ENCODE measurements around the gene TRPC4. TPM values are rescaled to one million over a fixed set of nuclear protein-coding genes. Genes with fewer than 3 reads are reported as not detected.

Gene TRPC4
- polyA plus RNA-seq, 1 donor from 2014 or later = 8.8 TPM

DNA sequence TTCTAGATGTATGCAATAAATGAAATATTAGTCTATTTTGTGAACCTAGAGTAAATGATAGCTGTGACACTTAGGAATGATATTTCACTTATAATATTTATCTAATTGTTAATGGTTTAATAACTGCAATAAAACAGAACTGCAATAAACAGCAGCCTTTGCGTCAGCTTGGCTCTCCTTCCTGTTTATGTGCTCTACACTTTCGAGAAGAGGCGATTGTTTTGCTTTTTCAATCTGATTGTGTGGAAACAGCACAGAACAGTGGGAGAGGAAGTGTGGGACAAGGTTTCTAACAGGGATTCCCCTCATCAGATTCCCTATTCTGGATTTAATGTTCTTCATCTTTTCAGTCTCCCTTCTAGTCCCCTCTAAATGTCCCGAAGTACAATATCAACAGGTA lies 17.3 kb upstream of the TRPC4 start:
- H3K27ac ChIP-seq (ENCODE audit: low read length) = no peak overlapping the region
- H3F3A ChIP-seq (ENCODE audit: insufficient read depth, low read length, poor library complexity, severe bottlenecking) = no peaks in the 10 kb centered on the region
- no peaks in the 10 kb centered on the region for H4K20me1 ChIP-seq (ENCODE audit: insufficient read depth)
- no peaks in the 10 kb centered on the region for H3K27me3 ChIP-seq (ENCODE audit: insufficient read depth, low read depth, low read length)
- H3K9ac ChIP-seq (ENCODE audit: low read length) = no peak overlapping the region
- no peak overlapping the region for H3K4me2 ChIP-seq (ENCODE audit: low read length)
- no peak overlapping the region for H2AFZ ChIP-seq (ENCODE audit: low read depth, low read length)
- TF ChIP-seq, protein P1, sequence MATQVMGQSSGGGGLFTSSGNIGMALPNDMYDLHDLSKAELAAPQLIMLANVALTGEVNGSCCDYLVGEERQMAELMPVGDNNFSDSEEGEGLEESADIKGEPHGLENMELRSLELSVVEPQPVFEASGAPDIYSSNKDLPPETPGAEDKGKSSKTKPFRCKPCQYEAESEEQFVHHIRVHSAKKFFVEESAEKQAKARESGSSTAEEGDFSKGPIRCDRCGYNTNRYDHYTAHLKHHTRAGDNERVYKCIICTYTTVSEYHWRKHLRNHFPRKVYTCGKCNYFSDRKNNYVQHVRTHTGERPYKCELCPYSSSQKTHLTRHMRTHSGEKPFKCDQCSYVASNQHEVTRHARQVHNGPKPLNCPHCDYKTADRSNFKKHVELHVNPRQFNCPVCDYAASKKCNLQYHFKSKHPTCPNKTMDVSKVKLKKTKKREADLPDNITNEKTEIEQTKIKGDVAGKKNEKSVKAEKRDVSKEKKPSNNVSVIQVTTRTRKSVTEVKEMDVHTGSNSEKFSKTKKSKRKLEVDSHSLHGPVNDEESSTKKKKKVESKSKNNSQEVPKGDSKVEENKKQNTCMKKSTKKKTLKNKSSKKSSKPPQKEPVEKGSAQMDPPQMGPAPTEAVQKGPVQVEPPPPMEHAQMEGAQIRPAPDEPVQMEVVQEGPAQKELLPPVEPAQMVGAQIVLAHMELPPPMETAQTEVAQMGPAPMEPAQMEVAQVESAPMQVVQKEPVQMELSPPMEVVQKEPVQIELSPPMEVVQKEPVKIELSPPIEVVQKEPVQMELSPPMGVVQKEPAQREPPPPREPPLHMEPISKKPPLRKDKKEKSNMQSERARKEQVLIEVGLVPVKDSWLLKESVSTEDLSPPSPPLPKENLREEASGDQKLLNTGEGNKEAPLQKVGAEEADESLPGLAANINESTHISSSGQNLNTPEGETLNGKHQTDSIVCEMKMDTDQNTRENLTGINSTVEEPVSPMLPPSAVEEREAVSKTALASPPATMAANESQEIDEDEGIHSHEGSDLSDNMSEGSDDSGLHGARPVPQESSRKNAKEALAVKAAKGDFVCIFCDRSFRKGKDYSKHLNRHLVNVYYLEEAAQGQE (IDR thresholded peaks at IDR 0.05; ENCODE audit: borderline replicate concordance) = no peak
- TF ChIP-seq, protein P2, sequence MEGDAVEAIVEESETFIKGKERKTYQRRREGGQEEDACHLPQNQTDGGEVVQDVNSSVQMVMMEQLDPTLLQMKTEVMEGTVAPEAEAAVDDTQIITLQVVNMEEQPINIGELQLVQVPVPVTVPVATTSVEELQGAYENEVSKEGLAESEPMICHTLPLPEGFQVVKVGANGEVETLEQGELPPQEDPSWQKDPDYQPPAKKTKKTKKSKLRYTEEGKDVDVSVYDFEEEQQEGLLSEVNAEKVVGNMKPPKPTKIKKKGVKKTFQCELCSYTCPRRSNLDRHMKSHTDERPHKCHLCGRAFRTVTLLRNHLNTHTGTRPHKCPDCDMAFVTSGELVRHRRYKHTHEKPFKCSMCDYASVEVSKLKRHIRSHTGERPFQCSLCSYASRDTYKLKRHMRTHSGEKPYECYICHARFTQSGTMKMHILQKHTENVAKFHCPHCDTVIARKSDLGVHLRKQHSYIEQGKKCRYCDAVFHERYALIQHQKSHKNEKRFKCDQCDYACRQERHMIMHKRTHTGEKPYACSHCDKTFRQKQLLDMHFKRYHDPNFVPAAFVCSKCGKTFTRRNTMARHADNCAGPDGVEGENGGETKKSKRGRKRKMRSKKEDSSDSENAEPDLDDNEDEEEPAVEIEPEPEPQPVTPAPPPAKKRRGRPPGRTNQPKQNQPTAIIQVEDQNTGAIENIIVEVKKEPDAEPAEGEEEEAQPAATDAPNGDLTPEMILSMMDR (IDR thresholded peaks at IDR 0.05; ENCODE audit: poor library complexity, severe bottlenecking) = no peak
- TF ChIP-seq SMC3 (conservative IDR thresholded peaks at IDR 0.05; ENCODE audit: poor library complexity) (no peak), TAF1 (IDR thresholded peaks at IDR 0.05; ENCODE audit: low read depth) (no peak), EZH2 (IDR thresholded peaks at IDR 0.05; ENCODE audit: borderline replicate concordance, insufficient read depth, low read length, poor library complexity, severe bottlenecking) (no peak), MXI1 (conservative IDR thresholded peaks at IDR 0.05; ENCODE audit: poor library complexity, severe bottlenecking) (no peak), POLR2AphosphoS5 (IDR thresholded peaks at IDR 0.05) (no peak), EP300 (conservative IDR thresholded peaks at IDR 0.05; ENCODE audit: poor library complexity, severe bottlenecking) (no peak), RAD21 (conservative IDR thresholded peaks at IDR 0.05) (no peak)
- no peaks in the 10 kb centered on the region for H3K9me3 ChIP-seq (ENCODE audit: low read length)
- no peaks in the 10 kb centered on the region for H3K79me2 ChIP-seq (replicated peaks; ENCODE audit: insufficient read depth, low read length)
- no peaks in the 10 kb centered on the region for H3K36me3 ChIP-seq (ENCODE audit: insufficient read depth, low read length)
- no peaks in the 10 kb centered on the region for H3K9me2 ChIP-seq (ENCODE audit: insufficient read depth, low read length)
- no peak overlapping the region for H3K4me3 ChIP-seq (ENCODE audit: low read length)

DNA sequence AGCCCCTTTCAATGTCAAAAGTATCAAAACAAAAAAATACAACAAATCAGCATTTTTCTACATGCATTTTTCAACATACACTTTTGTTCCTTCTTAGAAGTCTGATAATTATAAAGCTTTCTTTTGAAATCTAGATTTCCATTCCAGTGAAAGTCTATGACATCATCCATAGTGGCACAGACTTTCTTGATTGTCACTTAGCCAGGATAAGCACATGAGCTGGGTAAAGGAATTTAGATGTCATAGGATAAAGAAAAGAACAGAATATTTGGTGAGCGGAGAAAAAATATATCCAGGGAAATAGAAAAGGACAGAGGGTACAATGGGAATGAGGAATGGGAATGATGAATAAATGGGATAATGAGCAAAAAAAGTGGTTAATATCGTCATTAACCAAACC lies 15.1 kb upstream of the TRPC4 start:
- TF ChIP-seq EP300 (conservative IDR thresholded peaks at IDR 0.05; ENCODE audit: poor library complexity, severe bottlenecking) (no peak), POLR2AphosphoS5 (IDR thresholded peaks at IDR 0.05) (no peak), MXI1 (conservative IDR thresholded peaks at IDR 0.05; ENCODE audit: poor library complexity, severe bottlenecking) (no peak), EZH2 (IDR thresholded peaks at IDR 0.05; ENCODE audit: borderline replicate concordance, insufficient read depth, low read length, poor library complexity, severe bottlenecking) (no peak), TAF1 (IDR thresholded peaks at IDR 0.05; ENCODE audit: low read depth) (no peak), SMC3 (conservative IDR thresholded peaks at IDR 0.05; ENCODE audit: poor library complexity) (no peak), RAD21 (conservative IDR thresholded peaks at IDR 0.05) (no peak)
- TF ChIP-seq, protein P1 (IDR thresholded peaks at IDR 0.05; ENCODE audit: borderline replicate concordance) = no peak
- TF ChIP-seq, protein P2 (IDR thresholded peaks at IDR 0.05; ENCODE audit: poor library complexity, severe bottlenecking) = no peak
- no peak overlapping the region for H2AFZ ChIP-seq (ENCODE audit: low read depth, low read length)
- H3K27me3 ChIP-seq (ENCODE audit: insufficient read depth, low read depth, low read length) = no peaks in the 10 kb centered on the region
- no peaks in the 10 kb centered on the region for H3K79me2 ChIP-seq (replicated peaks; ENCODE audit: insufficient read depth, low read length)
- H3K9me3 ChIP-seq (ENCODE audit: low read length) = no peaks in the 10 kb centered on the region
- H3K9ac ChIP-seq (ENCODE audit: low read length) = no peak overlapping the region
- no peak overlapping the region for H3K4me2 ChIP-seq (ENCODE audit: low read length)
- H3F3A ChIP-seq (ENCODE audit: insufficient read depth, low read length, poor library complexity, severe bottlenecking) = no peaks in the 10 kb centered on the region
- H3K36me3 ChIP-seq (ENCODE audit: insufficient read depth, low read length) = no peaks in the 10 kb centered on the region
- H3K9me2 ChIP-seq (ENCODE audit: insufficient read depth, low read length) = no peaks in the 10 kb centered on the region
- H4K20me1 ChIP-seq (ENCODE audit: insufficient read depth) = no peaks in the 10 kb centered on the region
- no peak overlapping the region for H3K27ac ChIP-seq (ENCODE audit: low read length)
- no peak overlapping the region for H3K4me3 ChIP-seq (ENCODE audit: low read length)
